Subcutaneous adipose tissue (tissue), 4 donors: ENCODE data around the gene CNTNAP2. TPM values are rescaled to one million over a fixed set of nuclear protein-coding genes. Genes with fewer than 3 reads are reported as not detected.

Experiments
- total RNA-seq, 4 donors: library from RNA; depleted of rRNA; stranded (reverse); fragments of >200 nt; gene quantifications; one replicate each; pipeline ENCODE4 v1.1.0, GENCODE V29; 2016
- TF ChIP-seq, protein P1 (sequence below): fragments of 450-650 bp; IDR thresholded peaks from one replicate; pipeline ENCODE4 v1.5.1; 2016; ENCODE audit warnings: low read depth, mild to moderate bottlenecking, control low read depth, antibody characterized with exemption, moderate library complexity

The CNTNAP2 gene
- total RNA-seq, 4 donors from 2014 or later, result not detected

DNA sequence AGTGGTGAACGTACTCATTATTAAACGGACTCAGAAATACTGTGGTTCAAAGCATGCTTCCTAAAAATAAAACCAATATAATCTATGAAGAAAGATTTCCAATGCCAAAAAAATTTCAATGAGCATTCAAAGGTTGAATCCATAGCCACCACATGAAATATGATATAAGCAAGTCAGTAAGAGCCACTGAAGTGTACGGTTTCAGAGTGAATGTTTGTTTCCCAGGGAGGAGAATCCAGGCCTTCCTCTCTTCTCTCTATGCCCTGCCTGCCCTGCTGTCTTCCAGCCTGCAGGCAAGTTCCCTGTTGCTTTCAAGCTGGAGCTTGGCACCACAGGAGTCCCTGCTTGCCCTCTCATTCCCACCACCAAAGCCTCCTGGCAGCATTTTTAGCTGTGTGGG lies 1302.4 kb downstream of the CNTNAP2 start:
- TF ChIP-seq, protein P1, sequence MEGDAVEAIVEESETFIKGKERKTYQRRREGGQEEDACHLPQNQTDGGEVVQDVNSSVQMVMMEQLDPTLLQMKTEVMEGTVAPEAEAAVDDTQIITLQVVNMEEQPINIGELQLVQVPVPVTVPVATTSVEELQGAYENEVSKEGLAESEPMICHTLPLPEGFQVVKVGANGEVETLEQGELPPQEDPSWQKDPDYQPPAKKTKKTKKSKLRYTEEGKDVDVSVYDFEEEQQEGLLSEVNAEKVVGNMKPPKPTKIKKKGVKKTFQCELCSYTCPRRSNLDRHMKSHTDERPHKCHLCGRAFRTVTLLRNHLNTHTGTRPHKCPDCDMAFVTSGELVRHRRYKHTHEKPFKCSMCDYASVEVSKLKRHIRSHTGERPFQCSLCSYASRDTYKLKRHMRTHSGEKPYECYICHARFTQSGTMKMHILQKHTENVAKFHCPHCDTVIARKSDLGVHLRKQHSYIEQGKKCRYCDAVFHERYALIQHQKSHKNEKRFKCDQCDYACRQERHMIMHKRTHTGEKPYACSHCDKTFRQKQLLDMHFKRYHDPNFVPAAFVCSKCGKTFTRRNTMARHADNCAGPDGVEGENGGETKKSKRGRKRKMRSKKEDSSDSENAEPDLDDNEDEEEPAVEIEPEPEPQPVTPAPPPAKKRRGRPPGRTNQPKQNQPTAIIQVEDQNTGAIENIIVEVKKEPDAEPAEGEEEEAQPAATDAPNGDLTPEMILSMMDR, result no peak

DNA sequence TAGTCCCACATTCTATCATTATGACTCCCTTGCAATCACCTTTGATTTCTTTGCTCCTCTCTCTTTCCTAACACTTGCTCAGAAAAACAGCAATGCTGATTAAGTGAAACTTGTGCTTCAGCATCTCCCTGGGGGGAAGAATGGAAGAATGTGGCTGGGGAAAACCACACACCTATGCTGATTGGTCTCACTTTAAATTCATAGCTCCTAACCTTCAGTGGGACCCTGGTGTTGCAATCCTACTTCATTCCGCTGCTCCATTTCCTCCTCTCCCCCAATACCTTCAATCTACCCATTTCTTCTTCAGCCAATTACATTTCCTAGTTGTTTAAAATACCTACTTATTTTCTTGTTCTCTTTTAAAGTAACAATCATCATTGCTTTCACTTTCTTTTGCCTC lies 1307.3 kb downstream of the CNTNAP2 start:
- TF ChIP-seq, protein P1, result no peak

DNA sequence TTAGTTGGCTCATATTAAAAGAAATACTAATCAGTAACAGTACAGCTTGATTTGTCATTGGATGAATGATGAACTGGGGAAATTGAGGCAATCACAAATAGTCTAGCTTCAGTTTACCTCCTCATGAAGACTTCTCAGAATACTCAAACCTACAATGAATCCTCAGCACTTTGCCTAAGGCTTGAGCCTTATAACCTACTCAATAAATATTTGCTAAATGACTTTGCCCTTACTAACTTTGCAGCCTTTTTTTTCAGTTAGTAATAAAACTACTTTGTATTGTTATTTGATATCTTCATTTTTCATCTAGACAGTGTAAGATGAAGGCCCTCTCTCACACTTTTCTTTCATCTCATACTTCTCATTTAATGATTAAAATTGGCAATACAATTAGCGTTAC lies 1311.5 kb downstream of the CNTNAP2 start:
- TF ChIP-seq, protein P1, result no peak

DNA sequence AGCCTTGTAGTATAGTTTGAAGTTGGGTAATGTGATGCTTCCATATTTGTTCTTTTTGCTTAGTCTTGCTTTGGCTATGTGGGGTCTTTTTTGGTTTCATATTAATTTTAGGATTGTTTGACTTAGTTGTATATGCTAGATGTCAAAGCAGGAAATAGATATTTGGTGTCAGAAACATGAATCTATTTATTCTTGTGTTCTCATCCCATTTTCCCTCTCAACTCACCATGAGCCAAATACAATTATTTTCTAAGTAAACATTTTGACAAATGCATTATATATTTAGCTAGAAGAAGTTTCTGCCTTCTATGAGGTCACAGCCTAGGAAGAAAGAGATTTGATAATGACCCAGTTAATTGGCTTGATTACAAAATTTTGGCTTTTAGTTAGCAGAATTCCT lies 1313.4 kb downstream of the CNTNAP2 start:
- TF ChIP-seq, protein P1, result no peak

DNA sequence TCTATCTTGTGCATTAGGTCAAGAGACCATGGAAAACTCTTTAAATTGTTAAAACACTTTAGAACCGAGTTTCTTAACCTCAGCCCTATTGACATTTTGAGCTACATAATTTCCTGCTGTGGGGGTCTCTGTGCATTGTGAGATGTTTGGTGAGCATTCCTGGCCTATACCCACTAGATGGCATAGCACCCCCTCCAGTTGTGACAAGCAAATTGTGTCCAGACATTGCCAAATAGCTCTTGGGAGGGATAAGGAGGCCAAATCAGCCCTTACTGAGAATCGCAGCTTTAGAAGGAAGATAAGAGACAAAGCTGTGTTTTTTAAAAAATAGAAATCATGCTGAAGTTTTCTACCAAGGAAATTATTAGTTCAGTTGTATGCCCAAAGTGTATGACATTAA lies 1315.5 kb downstream of the CNTNAP2 start:
- TF ChIP-seq, protein P1, result no peak

DNA sequence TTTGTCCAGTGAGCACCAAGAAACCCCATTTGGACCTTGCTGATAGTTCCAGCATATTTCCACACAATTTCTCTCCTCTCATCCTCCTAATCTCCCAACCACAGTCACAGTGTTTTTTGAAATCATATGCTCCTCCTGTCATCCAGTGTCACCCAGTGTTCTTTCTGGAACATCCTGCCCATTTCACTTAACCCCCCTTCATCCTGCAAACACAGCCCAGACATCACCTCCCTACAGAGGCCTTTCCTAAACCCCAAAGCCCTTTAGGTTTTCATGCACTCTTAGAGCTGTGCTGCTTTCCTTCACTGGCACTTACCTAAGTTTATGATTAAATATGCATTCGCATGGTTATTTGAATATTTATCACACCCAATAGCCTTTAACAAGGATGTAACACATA lies 1316.0 kb downstream of the CNTNAP2 start:
- TF ChIP-seq, protein P1, result no peak

DNA sequence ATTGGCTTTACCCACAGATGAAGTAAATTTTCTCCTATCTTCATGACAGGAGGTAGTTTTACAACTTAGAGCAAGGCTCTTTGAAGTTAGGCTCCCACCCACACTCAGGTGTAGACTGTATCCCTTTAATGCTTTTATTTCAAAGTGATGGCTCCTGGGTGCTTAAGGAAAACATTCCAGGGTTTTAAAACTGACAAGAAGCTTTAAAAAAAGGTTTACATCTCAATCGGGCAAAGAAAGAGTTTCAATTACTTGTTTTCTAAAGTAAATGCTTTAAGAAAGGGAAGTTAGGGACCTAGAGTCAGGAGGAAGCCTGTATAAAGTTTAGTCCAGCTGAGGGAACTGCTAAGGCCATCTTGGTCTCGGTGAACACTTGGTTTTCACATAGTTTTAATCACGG lies 1320.1 kb downstream of the CNTNAP2 start:
- TF ChIP-seq, protein P1, result no peak
